K562 (cell line): ENCODE measurements around the gene ADGRF5. TPM values are rescaled to one million over a fixed set of nuclear protein-coding genes. Genes with fewer than 3 reads are reported as not detected.

ENCODE experiments used
- ATAC-seq: fragments of 200-7000 bp; cut with Tn5 transposase; 3 replicates; pipeline ENCODE4 v1.9.1; 2020; ENCODE audit warnings: moderate library complexity
- BruUV-seq: library from RNA; stranded (reverse); fragments of 400-500 nt; replicated peaks from 2 replicates; lab custom pipeline; 2021; lab: Mats Ljungman, UMichigan
- CTCF ChIA-PET: fragments of 300-600 bp; formaldehyde crosslinking; extraction: SDS; loops from one replicate; lab custom pipeline; 2021; ENCODE audit warnings: low intra/inter-chr PET ratio; lab: Yijun Ruan, JAX
- POLR2A ChIA-PET: fragments of 300-600, 350-650 bp; sonication (Branson Sonifier 250); formaldehyde crosslinking; extraction: SDS; loops from one replicate; lab custom pipeline; 2021; ENCODE audit warnings: antibody characterized with exemption, inconsistent platforms; lab: Yijun Ruan, JAX
- DNase-seq, 4 experiments: peaks; one replicate each; pipeline versions ENCODE4 v3.0.0 to v3.0.0-alpha.2; 2011 to 2018; ENCODE audit warnings: low spot score in 3 of 4, mixed read lengths in 3 of 4; ENCODE audit errors: extremely low read depth in 1 of 4
- FAIRE-seq: peaks from 2 replicates; lab custom pipeline; 2011; peaks lifted over from hg19 to GRCh38; lab: Jason Lieb, UNC
- H2AFZ ChIP-seq: 2 replicates; pipeline ENCODE4 v1.6.0; 2011; ENCODE audit warnings: low read depth, low read length, control low read depth, inconsistent platforms
- H3K27ac ChIP-seq: fragments of 200-600 bp; 3 replicates; pipeline ENCODE4 v1.8.0; 2011; ENCODE audit warnings: low read depth, mild to moderate bottlenecking, control low read depth, inconsistent platforms, low read length, moderate library complexity, mixed read lengths; ENCODE audit errors: extremely low read depth
- H3K27me3 ChIP-seq, 2 experiments: fragments of 300-600 bp in 1 of 2; 2 replicates in 1 of 2; 3 replicates in 1 of 2; pipeline versions ENCODE4 v1.6.0 to v1.8.0; 2011; ENCODE audit warnings: inconsistent platforms in 2 of 2, low read length in 2 of 2, mild to moderate bottlenecking in 1 of 2, mixed read lengths in 1 of 2, moderate library complexity in 1 of 2; ENCODE audit not compliant: control insufficient read depth in 2 of 2, insufficient read depth in 2 of 2
- H3K36me3 ChIP-seq: fragments of 300-600 bp; 3 replicates; pipeline ENCODE4 v1.8.0; 2011; ENCODE audit warnings: mild to moderate bottlenecking, low read length, inconsistent platforms; ENCODE audit not compliant: control insufficient read depth, insufficient read depth
- H3K4me1 ChIP-seq, 2 experiments: fragments of 200-600 bp in 1 of 2; replicated peaks in 1 of 2; 2 replicates in 1 of 2; 3 replicates in 1 of 2; pipeline versions ENCODE4 v1.5.1 to v1.8.0; 2011; ENCODE audit warnings: inconsistent platforms in 2 of 2, low read length in 2 of 2, mild to moderate bottlenecking in 1 of 2, mixed read lengths in 1 of 2, moderate library complexity in 1 of 2; ENCODE audit not compliant: control insufficient read depth in 2 of 2, insufficient read depth in 2 of 2
- H3K4me2 ChIP-seq: 2 replicates; pipeline ENCODE4 v1.6.1; 2011; ENCODE audit warnings: low read length, control low read depth, inconsistent platforms, mixed read lengths; ENCODE audit not compliant: insufficient read depth
- H3K4me3 ChIP-seq: fragments of 200-600 bp; sonication (generic), shearing (Covaris generic); 2 replicates; pipeline ENCODE4 v1.5.1; 2016; ENCODE audit warnings: control low read depth, inconsistent platforms
- H3K79me2 ChIP-seq: fragments of 200-600 bp; 3 replicates; pipeline ENCODE4 v1.8.0; 2011; ENCODE audit warnings: low read length, inconsistent platforms; ENCODE audit not compliant: control insufficient read depth, insufficient read depth
- H3K9ac ChIP-seq, 2 experiments: 2 replicates each; pipeline versions ENCODE4 v1.6.0 to v1.6.1; 2011; ENCODE audit warnings: low read depth in 2 of 2, low read length in 2 of 2, control low read depth in 1 of 2, inconsistent platforms in 1 of 2, mild to moderate bottlenecking in 1 of 2, mixed read lengths in 1 of 2; ENCODE audit not compliant: insufficient read depth in 1 of 2
- H3K9me1 ChIP-seq: one replicate; pipeline ENCODE4 v1.6.0; 2011; ENCODE audit warnings: inconsistent platforms, mild to moderate bottlenecking, low read length, moderate library complexity; ENCODE audit not compliant: control insufficient read depth, insufficient read depth
- H3K9me3 ChIP-seq: replicated peaks from 2 replicates; pipeline ENCODE4 v1.5.1; 2011; ENCODE audit warnings: low read depth, low read length, inconsistent platforms; ENCODE audit not compliant: control insufficient read depth, insufficient read depth
- H4K20me1 ChIP-seq: replicated peaks from 2 replicates; pipeline ENCODE4 v1.6.1; 2011; ENCODE audit warnings: low read length, inconsistent platforms, mixed read lengths; ENCODE audit not compliant: control insufficient read depth, insufficient read depth
- LCOR ChIP-seq: sonication (generic); formaldehyde crosslinking; IDR thresholded peaks from 2 replicates; pipeline ENCODE4 v1.8.0; 2022; ENCODE audit warnings: mild to moderate bottlenecking, missing genetic modification reagents
- POLR3G ChIP-seq: IDR thresholded peaks from 2 replicates; pipeline ENCODE4 v1.6.1; 2011; ENCODE audit not compliant: insufficient read length, insufficient replicate concordance; ENCODE audit errors: extremely low read depth
- ZNF184 ChIP-seq: sonication (generic); formaldehyde crosslinking; IDR thresholded peaks from 2 replicates; pipeline ENCODE4 v1.5.0; 2020; ENCODE audit warnings: missing genetic modification reagents
- ZNF431 ChIP-seq: sonication (generic); formaldehyde crosslinking; IDR thresholded peaks from 2 replicates; pipeline ENCODE4 v1.8.0; 2022; ENCODE audit warnings: mild to moderate bottlenecking, missing genetic modification reagents
- WGBS: fragments of 100-300 bp; shearing (Covaris generic); methylation state at CpG from one replicate; pipeline ENCODE4 v1.1.6; 2016; ENCODE audit warnings: low coverage, mixed read lengths; ENCODE audit not compliant: insufficient coverage; ENCODE audit errors: missing lambda C conversion rate; 5-methylcytosine and 5-hydroxymethylcytosine counted together
- in situ Hi-C: fragments of 300-500 bp; cut with MboI; formaldehyde crosslinking; loops from 4 replicates; pipeline ENCODE4 v1.15.0; 2018; ENCODE audit warnings: inconsistent platforms, mixed read lengths
- intact Hi-C: fragments of 100-400 bp; cut with micrococcal nuclease; formaldehyde crosslinking; loops from 2 replicates; pipeline ENCODE4 v1.14.2; 2022
- polyA plus RNA-seq, 8 experiments: library from polyadenylated mRNA; depleted of rRNA in 4 of 8; stranded (reverse) in 5 of 8; unstranded in 3 of 8; fragments of >200 nt; fragmentation: Nextera tagmentation in 2 of 8; fragmentation: Illumina TruSeq in 1 of 8; extraction: Ambion mirVana in 2 of 8; extraction: Trizol in 1 of 8; gene quantifications; 2 replicates each; pipeline versions ENCODE4 v1.2.1 to v1.2.3, GENCODE V29; 2011 to 2014; ENCODE audit warnings: inconsistent platforms in 1 of 8, missing spikeins in 1 of 8
- total RNA-seq, 7 experiments: library from RNA; depleted of rRNA in 6 of 7; stranded (reverse); fragments of >200 nt in 6 of 7; fragmentation: Illumina TruSeq in 2 of 7; extraction: Trizol in 2 of 7; gene quantifications; 2 replicates each; pipeline versions ENCODE4 v1.2.1 to v1.2.3, GENCODE V29; 2011 to 2021; ENCODE audit warnings: low replicate concordance in 1 of 7
- TF ChIP-seq, protein P1 (sequence below): fragments of 250-450 bp; sonication (Bioruptor Pico); IDR thresholded peaks from 2 replicates; pipeline ENCODE4 v1.8.0; 2021; ENCODE audit warnings: moderate library complexity, mild to moderate bottlenecking, inconsistent platforms
- TF ChIP-seq, protein P2 (sequence below), 2 experiments: fragments of 450-650 bp in 1 of 2; sonication (generic) in 1 of 2; formaldehyde crosslinking in 1 of 2; IDR thresholded peaks in 1 of 2; conservative IDR thresholded peaks in 1 of 2; 2 replicates each; pipeline versions ENCODE4 v1.6.1 to v1.8.1; 2016 to 2023; ENCODE audit warnings: mild to moderate bottlenecking in 2 of 2, moderate library complexity in 2 of 2, inconsistent platforms in 1 of 2, missing genetic modification reagents in 1 of 2

ADGRF5 gene
- total and polyA plus RNA-seq, 9 of the 15 experiments (the other 6 are each of a cell fraction or from before 2014, with no cell fraction given), result 0.07 TPM; not detected in 8

GRCh38 chr6:46918806-46919205, 2.9 kb downstream of the ADGRF5 start:
- Histone ChIP-seq H3K9me3 (no peaks in the 10 kb centered on the region), H3K9ac (no peak overlapping the region), H3K9me1 (no peaks in the 10 kb centered on the region), H2AFZ (no peak overlapping the region), H3K4me2 (no peak overlapping the region), H3K4me1 (no peaks in the 10 kb centered on the region), H3K27ac (no peak overlapping the region), H3K4me3 (no peak overlapping the region), H3K79me2 (no peaks in the 10 kb centered on the region), H3K27me3 (peaks cover 9 to 10% of the 10 kb centered on the region in 2 experiments; a peak in 4 of 5 replicates), H4K20me1 (no peaks in the 10 kb centered on the region), H3K36me3 (no peaks in the 10 kb centered on the region)
- BruUV-seq, result no TSS peak
- no peak for FAIRE-seq
- TF ChIP-seq, protein P1, sequence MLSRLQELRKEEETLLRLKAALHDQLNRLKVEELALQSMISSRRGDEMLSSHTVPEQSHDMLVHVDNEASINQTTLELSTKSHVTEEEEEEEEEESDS (CRISPR knock-in tag), result no peak
- TF ChIP-seq ZNF184 (CRISPR knock-in tag) (no peak), POLR3G (no peak), ZNF431 (CRISPR knock-in tag) (no peak), LCOR (CRISPR knock-in tag) (no peak)
- TF ChIP-seq, protein P2, sequence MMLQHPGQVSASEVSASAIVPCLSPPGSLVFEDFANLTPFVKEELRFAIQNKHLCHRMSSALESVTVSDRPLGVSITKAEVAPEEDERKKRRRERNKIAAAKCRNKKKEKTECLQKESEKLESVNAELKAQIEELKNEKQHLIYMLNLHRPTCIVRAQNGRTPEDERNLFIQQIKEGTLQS (IDR thresholded peaks at IDR 0.05), result no peak
- TF ChIP-seq, protein P2 (CRISPR knock-in tag; conservative IDR thresholded peaks at IDR 0.05), result no peak
- intact Hi-C loops, result no loop called here
- ChIA-PET POLR2A (no interaction called here), CTCF (no interaction called here)
- WGBS, result 4% methylated on average over 3 of the region's 3 CpGs
- in situ Hi-C loops, result no loop called here
- no peak for DNase-seq
- ATAC-seq, result no peak
